ENCODE results near the gene CSMD2.

CSMD2 gene

DNA sequence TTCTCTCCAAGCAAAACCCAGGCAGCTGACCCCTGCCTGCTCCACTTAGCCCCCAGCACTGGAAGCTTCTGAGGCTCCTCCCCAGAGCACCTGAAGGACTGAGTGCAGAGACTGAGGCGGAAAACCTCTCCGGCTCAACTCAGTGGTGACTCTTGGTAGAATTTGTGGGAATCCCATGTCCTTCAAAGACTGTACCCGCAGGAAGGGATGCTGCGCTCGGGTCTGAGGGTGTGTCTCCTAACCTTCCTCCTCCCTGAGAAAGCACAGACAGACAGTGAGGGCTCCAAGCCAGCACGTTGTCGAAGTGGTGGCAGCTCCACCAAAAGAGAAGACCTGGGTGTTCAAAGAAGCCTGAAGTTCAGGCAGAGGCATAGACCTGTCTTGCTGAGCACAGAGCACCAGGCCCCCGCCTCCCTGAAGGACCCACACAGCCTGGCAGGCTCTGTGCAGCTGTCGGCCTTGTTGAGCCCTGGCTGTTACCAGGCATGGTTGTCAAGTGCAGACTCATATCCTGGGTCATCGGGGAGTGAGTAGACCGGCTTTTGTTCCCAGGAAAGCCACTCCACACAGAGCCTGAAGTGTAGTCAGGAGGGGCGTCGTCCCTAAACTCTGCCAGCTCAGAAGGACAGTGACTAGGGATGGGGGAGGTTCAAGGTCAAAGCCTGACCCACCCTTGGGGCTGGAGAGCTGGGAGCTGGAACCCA lies 36.7 kb downstream of the CSMD2 start:
- Histone ChIP-seq H3K4me3 (ENCODE audit: low read depth in 1 of 2, low read length in 2 of 2) (no peak overlapping the region), H3K9me3 (ENCODE audit: control insufficient read depth in 1 of 2, low read length in 2 of 2) (no peaks in the 10 kb centered on the region), H3K36me3 (ENCODE audit: control insufficient read depth in 1 of 2, insufficient read depth in 2 of 2, low read length in 2 of 2) (no peaks in the 10 kb centered on the region), H3K27me3 (ENCODE audit: low read depth, low read length) (no peaks in the 10 kb centered on the region), H3K27ac (ENCODE audit: low read length) (no peak overlapping the region), H3K4me1 (ENCODE audit: control insufficient read depth in 1 of 2, insufficient read depth in 2 of 2, low read length in 2 of 2) (no peaks in the 10 kb centered on the region)

DNA sequence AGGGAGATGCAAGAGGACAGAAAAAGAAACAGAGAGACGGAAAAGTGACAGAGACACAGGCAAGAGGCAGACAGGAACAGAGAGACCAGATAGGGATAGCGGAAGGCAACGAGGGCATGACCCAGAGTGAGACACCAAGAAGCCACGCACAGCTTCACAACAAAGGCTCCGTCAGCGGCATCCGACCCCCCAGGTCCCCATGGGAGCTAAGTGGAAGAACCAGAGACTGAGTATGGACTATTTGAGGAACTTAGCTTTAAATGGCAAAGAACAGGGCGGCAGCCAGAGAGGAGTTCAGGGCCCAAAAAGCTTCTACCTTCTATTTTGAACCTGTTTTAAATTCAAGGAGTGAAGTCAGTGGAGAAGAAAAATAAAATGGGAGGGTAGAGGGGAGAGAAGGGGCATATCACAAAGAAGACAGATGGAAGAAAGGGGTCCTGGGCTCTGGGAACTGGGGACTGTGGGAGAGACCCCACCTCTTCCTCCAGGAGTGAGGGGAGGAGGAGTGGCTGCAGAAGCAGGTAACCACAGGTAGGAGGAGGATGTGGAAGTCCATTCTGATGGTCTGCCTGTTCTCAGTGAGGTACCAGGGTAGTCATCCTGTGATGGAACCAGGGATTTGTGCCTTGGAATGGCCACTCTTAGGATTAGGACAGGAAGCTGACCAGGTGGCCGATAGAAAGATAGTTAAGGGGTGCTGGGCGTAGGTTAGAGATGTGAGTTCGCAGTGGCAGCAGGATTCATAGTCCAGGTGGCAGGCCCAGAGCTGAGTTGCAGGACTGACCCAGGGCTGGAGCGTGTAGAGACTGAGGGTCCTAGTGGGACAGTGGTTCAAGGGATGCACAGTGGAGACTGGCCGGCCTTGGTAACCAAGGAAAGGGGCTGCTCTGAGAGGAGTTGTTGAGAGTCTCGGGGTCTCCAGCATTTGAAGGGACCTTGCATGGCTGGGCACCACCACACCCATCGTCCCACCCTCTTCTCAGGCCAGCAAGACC lies 37.7 kb downstream of the CSMD2 start:
- H3K4me3 ChIP-seq (ENCODE audit: low read depth in 1 of 2, low read length in 2 of 2), result no peak overlapping the region
- H3K4me1 ChIP-seq (ENCODE audit: control insufficient read depth in 1 of 2, insufficient read depth in 2 of 2, low read length in 2 of 2), result no peaks in the 10 kb centered on the region
- H3K27me3 ChIP-seq (ENCODE audit: low read depth, low read length), result no peaks in the 10 kb centered on the region
- H3K27ac ChIP-seq (ENCODE audit: low read length), result no peak overlapping the region
- H3K9me3 ChIP-seq (ENCODE audit: control insufficient read depth in 1 of 2, low read length in 2 of 2), result no peaks in the 10 kb centered on the region
- no peaks in the 10 kb centered on the region for H3K36me3 ChIP-seq (ENCODE audit: control insufficient read depth in 1 of 2, insufficient read depth in 2 of 2, low read length in 2 of 2)

DNA sequence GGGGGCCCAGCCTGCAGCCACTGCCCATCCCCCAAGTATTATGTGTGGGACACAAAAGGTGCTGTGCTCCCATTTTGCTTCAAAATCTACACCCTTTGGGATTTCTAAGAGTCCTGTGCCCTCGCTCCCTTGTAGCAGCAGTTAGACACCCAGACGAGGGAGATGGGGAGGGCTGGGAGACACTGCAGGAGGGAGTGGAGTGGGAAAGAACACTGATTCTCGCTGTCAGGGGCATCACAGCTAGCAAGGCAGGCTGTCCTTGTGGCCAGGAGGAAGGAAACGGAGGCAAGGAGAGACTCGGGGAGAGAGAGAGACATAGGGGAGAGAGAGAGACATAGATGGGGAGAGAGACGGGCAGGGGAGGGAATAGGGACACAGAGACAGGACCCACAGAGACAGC lies 38.5 kb downstream of the CSMD2 start:
- H3K4me1 ChIP-seq (ENCODE audit: control insufficient read depth in 1 of 2, insufficient read depth in 2 of 2, low read length in 2 of 2), result no peaks in the 10 kb centered on the region
- no peaks in the 10 kb centered on the region for H3K27me3 ChIP-seq (ENCODE audit: low read depth, low read length)

DNA sequence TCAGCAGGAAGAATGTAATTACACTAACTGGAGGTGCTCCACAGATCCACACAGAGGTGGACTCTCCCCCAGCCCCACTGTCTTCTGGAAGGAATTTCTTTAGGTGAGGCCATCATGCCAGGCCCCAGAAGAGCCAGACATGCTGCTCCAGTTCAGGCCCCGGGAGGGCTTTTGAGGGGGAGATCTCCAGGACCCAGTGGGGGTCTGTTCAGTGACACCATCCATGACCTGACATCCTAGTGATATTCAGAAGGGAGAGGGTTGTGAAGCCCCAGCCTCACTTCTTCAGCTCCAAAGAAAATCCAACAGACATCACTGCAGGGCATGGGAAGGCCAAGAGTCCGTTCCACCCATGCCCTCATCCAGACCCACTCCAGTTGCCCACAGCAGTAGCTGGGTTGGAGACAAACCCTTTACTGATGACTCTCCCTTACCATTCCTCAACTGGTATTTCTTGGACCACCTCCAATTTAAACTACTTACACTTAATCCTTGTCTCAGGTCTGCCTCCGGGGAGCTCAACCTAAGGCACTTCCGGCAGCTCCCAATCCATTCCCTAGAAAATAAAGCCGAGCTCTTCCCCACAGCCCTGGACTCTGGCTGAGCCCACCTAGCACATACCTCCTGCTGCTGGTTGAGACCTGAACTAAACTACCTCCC lies 39.2 kb downstream of the CSMD2 start:
- H3K27me3 ChIP-seq (ENCODE audit: low read depth, low read length), result no peaks in the 10 kb centered on the region
- no peaks in the 10 kb centered on the region for H3K9me3 ChIP-seq (ENCODE audit: control insufficient read depth in 1 of 2, low read length in 2 of 2)
- no peak overlapping the region for H3K4me3 ChIP-seq (ENCODE audit: low read depth in 1 of 2, low read length in 2 of 2)
- H3K4me1 ChIP-seq (ENCODE audit: control insufficient read depth in 1 of 2, insufficient read depth in 2 of 2, low read length in 2 of 2), result no peaks in the 10 kb centered on the region
- H3K36me3 ChIP-seq (ENCODE audit: control insufficient read depth in 1 of 2, insufficient read depth in 2 of 2, low read length in 2 of 2), result no peaks in the 10 kb centered on the region
- no peak overlapping the region for H3K27ac ChIP-seq (ENCODE audit: low read length)

More for the DNA sequence above, 38.5 kb downstream of the CSMD2 start:
- no peak overlapping the region for H3K27ac ChIP-seq (ENCODE audit: low read length)
- no peak overlapping the region for H3K4me3 ChIP-seq (ENCODE audit: low read depth in 1 of 2, low read length in 2 of 2)
- H3K9me3 ChIP-seq (ENCODE audit: control insufficient read depth in 1 of 2, low read length in 2 of 2), result no peaks in the 10 kb centered on the region
- H3K36me3 ChIP-seq (ENCODE audit: control insufficient read depth in 1 of 2, insufficient read depth in 2 of 2, low read length in 2 of 2), result no peaks in the 10 kb centered on the region

DNA sequence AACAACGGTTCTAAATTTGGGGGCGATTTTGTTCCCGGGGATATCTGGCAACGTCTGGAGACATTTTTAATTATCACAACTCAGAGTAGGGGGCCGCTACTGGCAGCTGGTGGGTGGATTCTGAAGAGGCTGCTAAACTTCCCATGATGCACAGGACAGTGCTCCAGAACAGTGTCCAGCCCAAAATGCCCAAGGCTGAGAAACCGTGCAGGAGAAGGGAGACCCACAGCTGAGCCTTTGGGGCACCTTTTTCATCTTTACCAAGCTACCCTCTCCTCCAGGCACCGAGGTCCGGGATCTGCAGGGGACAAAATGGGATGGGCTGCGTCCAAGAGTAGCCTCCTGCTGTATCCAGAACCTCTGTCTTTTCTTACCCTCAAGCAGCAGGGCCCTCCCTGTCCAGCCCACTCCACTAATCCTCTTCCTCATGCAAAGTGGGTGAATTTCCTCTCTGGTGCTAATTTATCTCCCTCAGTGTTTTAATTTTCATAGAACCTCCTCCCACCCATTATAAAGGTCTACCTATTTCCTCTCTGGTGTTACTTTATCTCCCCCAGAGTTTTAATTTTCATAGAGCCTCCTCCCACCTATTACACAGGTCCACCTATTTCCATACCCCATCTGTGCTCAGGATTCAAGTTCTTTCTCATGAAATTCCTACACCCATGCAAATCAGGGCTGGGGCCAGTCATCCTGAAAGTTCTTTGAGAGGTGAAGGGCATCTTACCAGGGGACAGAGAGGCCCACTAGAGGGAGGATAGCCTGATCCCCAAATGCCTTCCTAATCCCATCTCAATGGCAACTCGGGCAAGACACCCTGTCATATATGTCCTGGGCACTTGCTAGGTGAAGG lies 42.7 kb downstream of the CSMD2 start:
- H3K27me3 ChIP-seq (ENCODE audit: low read depth, low read length), result no peaks in the 10 kb centered on the region
- H3K4me3 ChIP-seq (ENCODE audit: low read depth in 1 of 2, low read length in 2 of 2), result no peak overlapping the region
- H3K4me1 ChIP-seq (ENCODE audit: control insufficient read depth in 1 of 2, insufficient read depth in 2 of 2, low read length in 2 of 2), result no peaks in the 10 kb centered on the region
- H3K36me3 ChIP-seq (ENCODE audit: control insufficient read depth in 1 of 2, insufficient read depth in 2 of 2, low read length in 2 of 2), result no peaks in the 10 kb centered on the region
- H3K27ac ChIP-seq (ENCODE audit: low read length), result no peak overlapping the region
- H3K9me3 ChIP-seq (ENCODE audit: control insufficient read depth in 1 of 2, low read length in 2 of 2), result peaks cover 0 to 6% of the 10 kb centered on the region in 2 donors

DNA sequence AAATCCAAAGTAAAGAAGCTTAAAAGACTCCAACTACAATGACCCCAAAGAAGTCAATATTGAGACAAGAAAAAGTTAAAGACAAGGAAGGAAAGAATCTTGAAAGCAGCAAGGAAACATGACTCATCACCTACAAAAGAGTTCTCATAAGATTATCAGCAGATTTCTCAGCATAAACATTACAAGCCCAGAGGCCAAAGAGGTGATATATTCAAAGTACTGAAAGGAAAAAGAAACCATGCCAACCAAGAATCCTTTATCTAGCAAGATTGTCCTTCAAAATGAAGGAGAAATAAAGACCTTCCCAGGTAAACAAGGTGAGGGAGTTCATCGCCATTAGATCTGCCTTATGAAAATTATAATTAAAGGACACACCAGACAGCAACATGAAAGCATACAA lies 49.8 kb downstream of the CSMD2 start:
- Histone ChIP-seq H3K4me3 (ENCODE audit: low read depth in 1 of 2, low read length in 2 of 2) (peak overlapping the region in 1 of 2 donors; percentile 24), H3K36me3 (ENCODE audit: control insufficient read depth in 1 of 2, insufficient read depth in 2 of 2, low read length in 2 of 2) (no peaks in the 10 kb centered on the region), H3K27me3 (ENCODE audit: low read depth, low read length) (no peaks in the 10 kb centered on the region), H3K9me3 (ENCODE audit: control insufficient read depth in 1 of 2, low read length in 2 of 2) (peaks cover 8 to 22% of the 10 kb centered on the region in 2 donors), H3K27ac (ENCODE audit: low read length) (no peak overlapping the region), H3K4me1 (ENCODE audit: control insufficient read depth in 1 of 2, insufficient read depth in 2 of 2, low read length in 2 of 2) (no peaks in the 10 kb centered on the region)

DNA sequence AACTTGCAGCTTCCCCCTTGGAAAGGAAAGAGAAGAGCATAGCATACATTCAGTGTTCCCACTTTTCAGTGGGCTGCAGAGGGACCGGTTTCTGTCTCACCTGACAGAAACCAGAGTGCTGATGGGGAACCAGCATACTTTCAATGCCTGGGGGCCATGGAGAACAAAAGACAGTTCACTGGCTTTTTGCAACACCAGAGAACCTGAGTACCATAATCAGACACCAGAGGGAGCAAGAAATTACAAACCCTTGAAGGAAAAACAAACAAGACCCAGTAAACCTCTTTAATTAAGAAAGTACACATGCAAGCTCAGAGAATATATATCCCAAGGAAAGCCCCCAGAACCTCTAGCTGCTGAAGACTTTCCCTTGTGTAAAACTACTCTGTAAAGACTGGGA lies 51.1 kb downstream of the CSMD2 start:
- no peaks in the 10 kb centered on the region for H3K27me3 ChIP-seq (ENCODE audit: low read depth, low read length)
- H3K4me1 ChIP-seq (ENCODE audit: control insufficient read depth in 1 of 2, insufficient read depth in 2 of 2, low read length in 2 of 2), result no peaks in the 10 kb centered on the region
- no peak overlapping the region for H3K4me3 ChIP-seq (ENCODE audit: low read depth in 1 of 2, low read length in 2 of 2)
- no peak overlapping the region for H3K27ac ChIP-seq (ENCODE audit: low read length)
- no peaks in the 10 kb centered on the region for H3K36me3 ChIP-seq (ENCODE audit: control insufficient read depth in 1 of 2, insufficient read depth in 2 of 2, low read length in 2 of 2)
- H3K9me3 ChIP-seq (ENCODE audit: control insufficient read depth in 1 of 2, low read length in 2 of 2), result peaks cover 8 to 22% of the 10 kb centered on the region in 2 donors

DNA sequence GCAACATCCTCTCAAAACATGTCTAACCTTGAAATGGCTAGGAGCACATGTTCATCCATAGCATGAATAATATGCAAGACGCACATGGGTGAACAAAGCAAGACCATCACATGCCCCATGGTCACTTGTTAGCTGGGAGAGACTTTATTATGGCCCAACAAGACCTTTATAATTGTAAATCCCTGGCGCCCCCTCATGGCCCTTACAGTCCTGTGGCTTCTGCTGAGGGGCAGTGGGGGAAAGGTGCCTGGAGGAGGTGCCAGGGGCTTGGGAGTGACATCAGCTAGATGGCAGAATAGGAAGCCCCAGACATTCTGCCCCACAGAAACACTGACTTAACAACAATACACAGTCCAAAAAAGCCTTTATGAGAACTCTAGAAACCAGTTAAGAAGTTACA lies 51.7 kb downstream of the CSMD2 start:
- no peaks in the 10 kb centered on the region for H3K4me1 ChIP-seq (ENCODE audit: control insufficient read depth in 1 of 2, insufficient read depth in 2 of 2, low read length in 2 of 2)
- H3K4me3 ChIP-seq (ENCODE audit: low read depth in 1 of 2, low read length in 2 of 2), result no peak overlapping the region

DNA sequence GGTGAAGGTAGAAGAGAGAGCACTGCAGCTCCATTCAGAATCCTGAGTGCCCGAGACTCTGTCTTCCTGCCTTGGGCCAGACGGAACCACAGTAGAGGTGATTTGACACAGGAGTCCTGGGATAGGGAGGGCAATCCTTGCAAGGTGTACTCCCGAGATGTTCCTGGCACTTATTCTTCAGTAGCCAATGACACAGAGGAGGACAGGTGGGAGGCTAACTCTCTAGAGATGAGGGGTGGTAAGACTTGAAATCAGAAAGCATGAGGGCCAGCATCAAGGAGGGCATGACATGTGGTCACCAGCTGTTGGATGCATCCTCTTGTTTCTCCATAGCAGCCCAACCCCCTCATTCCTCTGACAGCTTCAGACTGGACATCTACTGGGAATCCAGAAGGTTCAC lies 56.3 kb downstream of the CSMD2 start:
- no peak overlapping the region for H3K27ac ChIP-seq (ENCODE audit: low read length)
- H3K36me3 ChIP-seq (ENCODE audit: control insufficient read depth in 1 of 2, insufficient read depth in 2 of 2, low read length in 2 of 2), result no peaks in the 10 kb centered on the region
- H3K27me3 ChIP-seq (ENCODE audit: low read depth, low read length), result no peaks in the 10 kb centered on the region
- H3K9me3 ChIP-seq (ENCODE audit: control insufficient read depth in 1 of 2, low read length in 2 of 2), result no peaks in the 10 kb centered on the region
- H3K4me1 ChIP-seq (ENCODE audit: control insufficient read depth in 1 of 2, insufficient read depth in 2 of 2, low read length in 2 of 2), result no peaks in the 10 kb centered on the region
- H3K4me3 ChIP-seq (ENCODE audit: low read depth in 1 of 2, low read length in 2 of 2), result no peak overlapping the region

More for the DNA sequence above, 51.7 kb downstream of the CSMD2 start:
- Histone ChIP-seq H3K9me3 (ENCODE audit: control insufficient read depth in 1 of 2, low read length in 2 of 2) (peaks cover 8 to 18% of the 10 kb centered on the region in 2 donors), H3K36me3 (ENCODE audit: control insufficient read depth in 1 of 2, insufficient read depth in 2 of 2, low read length in 2 of 2) (no peaks in the 10 kb centered on the region), H3K27me3 (ENCODE audit: low read depth, low read length) (no peaks in the 10 kb centered on the region), H3K27ac (ENCODE audit: low read length) (no peak overlapping the region)

DNA sequence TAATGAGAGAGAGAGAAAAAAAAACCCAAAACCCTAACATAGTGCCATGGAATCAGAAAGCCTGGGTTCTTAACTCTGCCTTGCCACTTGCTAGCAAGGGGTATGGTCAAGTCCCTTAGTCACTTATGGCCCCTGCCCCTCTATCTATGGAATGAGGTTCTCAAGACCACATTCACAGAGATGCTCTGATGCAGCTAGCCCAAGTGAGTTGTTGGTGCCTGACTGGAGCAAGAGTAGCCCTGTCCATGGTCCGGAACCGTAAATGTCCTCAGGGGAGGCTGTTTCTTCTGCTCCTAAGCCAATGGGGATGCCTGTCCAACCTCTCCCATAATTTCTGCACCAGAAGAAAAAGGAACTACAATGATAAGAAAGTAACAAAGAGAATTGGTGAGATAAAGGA lies 56.8 kb downstream of the CSMD2 start:
- no peak overlapping the region for H3K4me3 ChIP-seq (ENCODE audit: low read depth in 1 of 2, low read length in 2 of 2)

More for the DNA sequence above, 56.8 kb downstream of the CSMD2 start:
- no peaks in the 10 kb centered on the region for H3K4me1 ChIP-seq (ENCODE audit: control insufficient read depth in 1 of 2, insufficient read depth in 2 of 2, low read length in 2 of 2)
- H3K9me3 ChIP-seq (ENCODE audit: control insufficient read depth in 1 of 2, low read length in 2 of 2), result no peaks in the 10 kb centered on the region
- no peak overlapping the region for H3K27ac ChIP-seq (ENCODE audit: low read length)
- H3K36me3 ChIP-seq (ENCODE audit: control insufficient read depth in 1 of 2, insufficient read depth in 2 of 2, low read length in 2 of 2), result no peaks in the 10 kb centered on the region
- H3K27me3 ChIP-seq (ENCODE audit: low read depth, low read length), result no peaks in the 10 kb centered on the region

Data from muscle layer of duodenum (tissue), 2 donors.